GM19468 (cell line): Measurements from ENCODE around the gene ALDH7A1.
"Not testable (repeated sequence)": the region's sequence is repeated elsewhere in the genome, so short reads cannot be mapped to it uniquely, and the experiment has no call there.

ENCODE experiments used
- ATAC-seq: cut with Tn5 transposase; IDR thresholded peaks from one replicate; pipeline ENCODE4 v1.9.1; 2021; ENCODE audit warnings: mild to moderate bottlenecking, moderate library complexity, moderate number of reproducible peaks; ENCODE audit not compliant: unreplicated experiment; ENCODE audit errors: extremely low read depth

Gene ALDH7A1

DNA sequence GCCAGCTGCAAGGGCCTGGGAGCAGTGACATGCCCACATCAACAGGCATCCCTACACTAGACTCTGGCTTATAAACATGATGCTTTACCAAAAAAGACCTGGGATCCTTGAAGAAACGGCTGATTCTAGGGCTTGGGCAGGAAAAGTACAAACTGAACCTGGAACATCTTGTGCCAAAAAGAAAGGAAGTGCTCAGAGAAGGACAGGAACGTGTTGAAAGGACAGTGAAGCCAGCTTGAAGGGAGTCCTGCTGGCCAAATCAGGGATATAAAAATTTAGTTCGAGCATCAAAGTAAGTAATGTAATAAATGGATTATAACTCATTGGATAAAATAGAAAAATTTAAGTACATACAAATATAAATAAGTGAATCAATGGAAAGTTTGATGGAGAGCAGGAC lies 58.1 kb downstream of the ALDH7A1 start:
- ATAC-seq, result no peak

DNA sequence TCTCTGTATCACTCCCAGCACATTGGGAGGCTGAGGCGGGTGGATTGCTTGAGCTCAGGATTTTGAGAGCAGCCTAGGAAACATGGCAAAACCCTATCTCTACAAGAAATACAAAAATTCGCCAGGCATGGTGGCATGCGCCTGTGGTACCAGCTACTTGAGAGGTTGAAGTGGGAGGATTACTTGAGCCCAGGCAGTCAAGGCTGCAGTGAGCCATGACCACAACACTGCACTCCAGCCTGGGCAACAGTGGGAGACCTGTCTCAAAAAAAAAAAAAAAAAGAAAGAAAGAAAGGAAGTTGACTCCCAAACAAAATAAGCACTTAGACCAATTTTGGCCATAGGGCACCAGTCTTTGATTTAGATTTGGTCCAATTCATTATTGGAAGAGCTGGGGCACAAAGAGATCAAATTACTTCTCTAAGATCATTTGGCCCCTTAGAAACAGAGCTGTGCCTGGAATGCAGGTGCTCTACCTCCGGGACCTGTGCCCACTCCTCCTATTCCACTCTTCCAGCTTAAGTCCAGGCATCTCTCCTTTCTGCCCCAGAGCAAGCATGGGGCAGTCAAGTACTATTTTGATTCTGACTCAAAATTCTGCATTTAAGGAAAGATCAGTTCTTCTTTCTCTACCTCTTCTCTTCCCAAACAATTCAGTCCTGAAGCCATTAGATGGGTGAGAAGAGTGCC lies 59.0 kb downstream of the ALDH7A1 start:
- ATAC-seq, result no peak

DNA sequence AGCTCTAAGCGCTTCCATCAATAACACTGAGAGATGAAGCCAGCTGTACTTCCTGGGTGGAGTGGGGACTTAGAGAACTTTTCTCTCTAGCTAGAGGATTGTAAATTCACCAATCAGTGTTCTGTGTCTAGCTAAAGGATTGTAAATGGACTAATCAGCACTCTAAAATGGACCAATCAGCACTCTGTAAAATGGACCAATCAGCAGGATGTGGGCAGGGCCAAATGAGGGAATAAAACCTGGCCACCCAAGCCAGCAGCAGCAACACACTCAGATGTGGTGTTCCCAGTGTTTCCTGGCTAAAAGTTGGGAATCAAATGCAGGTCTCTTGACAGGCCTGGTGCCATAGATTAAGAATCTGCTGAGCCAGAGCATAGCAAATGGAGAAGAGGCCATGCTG lies 60.5 kb downstream of the ALDH7A1 start:
- ATAC-seq, result no peak

DNA sequence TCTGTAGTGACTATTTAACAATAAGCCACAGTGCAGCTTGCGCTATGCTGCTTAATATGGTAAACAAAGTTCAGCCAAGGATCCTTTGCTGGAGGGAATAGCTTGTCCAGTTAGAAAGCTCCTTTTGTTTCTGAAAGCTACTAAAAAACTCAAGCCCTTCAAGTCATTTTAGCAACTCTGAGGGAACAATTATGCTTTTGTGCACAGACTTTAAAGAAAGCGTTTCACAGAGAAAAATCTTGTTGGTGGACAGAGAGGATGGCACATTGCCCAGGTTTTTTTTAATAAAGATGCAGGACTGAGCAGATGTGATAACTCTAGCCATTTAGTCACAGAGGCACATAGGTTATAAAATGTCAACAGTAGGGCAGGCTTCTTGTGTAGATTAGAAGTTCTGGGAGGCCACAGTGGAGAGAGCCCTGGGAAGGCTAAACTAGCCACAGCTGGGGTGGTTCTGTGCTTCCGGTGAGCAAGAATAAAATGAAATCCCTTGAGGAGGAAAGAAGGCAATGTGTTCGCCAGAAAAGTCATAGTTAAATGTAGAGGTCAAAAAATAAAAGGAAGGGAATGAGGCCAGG lies 63.4 kb downstream of the ALDH7A1 start:
- ATAC-seq, result no peak

DNA sequence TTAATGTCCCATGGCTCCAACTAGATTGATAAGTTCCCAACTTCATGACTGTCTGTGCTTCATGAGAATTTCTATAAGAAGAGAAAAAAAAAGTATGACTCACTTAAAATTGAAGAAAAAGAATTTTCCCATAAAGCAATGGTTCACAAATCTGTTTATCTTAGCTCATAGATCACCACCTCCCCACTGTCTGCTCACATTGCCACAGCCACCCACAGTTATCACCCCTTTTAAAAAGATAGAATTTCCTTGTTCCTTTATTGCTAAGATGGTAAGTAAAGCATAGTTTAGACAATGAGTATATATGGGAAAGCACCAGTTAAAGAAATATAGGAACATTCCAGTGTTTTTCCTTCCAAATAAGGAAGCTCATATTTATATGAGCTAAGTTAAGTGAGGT lies 67.1 kb downstream of the ALDH7A1 start:
- ATAC-seq, result no peak

DNA sequence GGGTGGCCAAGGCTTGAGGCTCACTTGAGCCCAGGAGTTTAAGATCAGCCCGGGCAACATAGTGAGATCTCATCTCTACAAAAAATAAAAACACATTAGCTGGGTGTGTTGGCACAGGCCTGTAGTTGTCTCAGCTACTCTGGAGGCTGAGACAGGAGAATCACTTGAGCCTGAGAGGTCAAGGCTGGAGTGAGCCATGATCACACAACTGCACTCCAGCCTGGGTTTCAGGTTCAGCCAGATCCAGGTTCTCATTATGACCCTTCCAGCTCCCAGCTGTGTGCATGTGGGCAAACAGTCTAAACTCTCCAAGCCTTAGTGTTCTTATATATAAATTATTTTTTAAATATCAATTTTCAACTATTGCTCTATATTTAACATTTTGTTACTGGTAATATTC lies 67.9 kb downstream of the ALDH7A1 start:
- no peak for ATAC-seq

DNA sequence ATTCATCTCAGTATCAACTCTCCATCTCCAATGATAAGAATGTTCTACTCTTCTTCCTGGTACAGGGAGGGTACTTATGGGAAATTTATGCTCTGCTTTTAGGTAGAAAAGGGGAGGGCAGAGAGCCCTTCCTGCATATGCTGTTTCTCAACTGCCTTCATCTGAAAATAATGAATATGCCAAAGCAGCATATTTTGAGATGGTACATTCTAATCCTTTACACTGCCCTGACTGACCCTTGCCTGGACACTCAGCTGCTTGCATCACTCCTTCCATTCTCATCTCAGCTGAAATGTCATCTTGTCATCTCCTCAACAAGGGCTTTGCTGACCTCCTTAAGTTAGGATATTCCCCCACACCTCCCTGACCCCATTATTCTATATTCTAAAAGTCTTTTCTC lies 68.5 kb downstream of the ALDH7A1 start:
- no peak for ATAC-seq

DNA sequence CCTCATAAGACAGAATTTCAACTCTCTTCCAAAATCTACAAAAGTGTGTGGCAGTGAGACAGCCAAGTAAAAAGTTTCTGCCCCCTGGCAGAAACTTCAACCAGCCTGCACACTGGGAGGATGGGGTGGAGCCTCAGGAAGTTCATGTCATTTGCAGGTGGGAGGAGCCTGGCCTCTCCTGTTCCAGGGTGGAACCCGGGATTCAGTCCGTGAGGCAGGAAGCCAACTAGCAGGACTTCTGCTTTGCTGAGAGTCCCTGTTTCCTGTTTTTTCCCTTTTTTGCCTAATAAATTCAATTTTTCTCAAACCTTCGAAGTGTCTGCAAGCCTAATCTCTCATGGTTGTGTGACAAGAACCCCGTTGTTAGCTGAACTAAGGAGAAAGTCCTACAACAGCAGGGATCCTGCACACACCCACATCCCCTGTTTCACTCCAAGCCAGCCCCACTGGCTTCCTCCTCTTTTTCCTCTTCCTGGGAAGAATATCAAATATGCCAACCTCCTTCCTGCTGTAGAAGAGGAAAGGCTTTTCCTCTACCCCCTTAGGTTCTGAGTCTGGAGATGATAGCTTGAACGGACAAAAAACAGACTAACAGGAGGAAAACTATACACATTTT lies 69.3 kb downstream of the ALDH7A1 start:
- no peak for ATAC-seq

DNA sequence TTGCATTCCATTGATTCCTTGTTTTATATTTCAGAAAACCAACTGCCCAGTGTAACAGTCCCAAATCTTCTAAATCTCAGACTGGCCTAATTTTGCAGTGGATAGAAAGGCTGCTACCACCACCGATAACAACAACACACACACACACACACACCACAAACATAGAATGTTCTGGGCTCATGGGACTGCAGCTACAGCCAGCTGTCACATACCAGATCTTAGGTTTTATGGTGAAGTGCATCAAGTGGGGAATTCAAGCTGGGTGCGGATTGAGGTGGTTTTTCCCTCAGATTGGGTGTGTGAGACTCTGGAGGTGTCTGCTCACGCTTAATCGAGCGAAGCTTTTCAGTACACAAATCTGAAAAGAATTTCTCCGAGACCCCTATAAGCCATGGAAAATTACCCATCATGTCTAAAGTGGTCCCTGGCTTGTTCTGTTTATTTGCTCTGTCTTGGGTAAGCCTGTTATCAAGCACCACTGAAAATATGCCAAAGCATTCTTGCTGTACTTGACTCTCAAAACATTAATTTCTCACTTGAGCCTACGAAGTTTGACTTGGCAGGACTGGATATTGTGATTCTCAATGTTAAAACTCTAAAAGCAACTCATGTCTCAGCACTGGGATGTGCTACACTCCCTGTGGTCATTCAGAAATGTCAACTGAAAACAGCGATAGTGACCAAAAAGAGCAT lies 71.1 kb downstream of the ALDH7A1 start:
- ATAC-seq, result no peak

DNA sequence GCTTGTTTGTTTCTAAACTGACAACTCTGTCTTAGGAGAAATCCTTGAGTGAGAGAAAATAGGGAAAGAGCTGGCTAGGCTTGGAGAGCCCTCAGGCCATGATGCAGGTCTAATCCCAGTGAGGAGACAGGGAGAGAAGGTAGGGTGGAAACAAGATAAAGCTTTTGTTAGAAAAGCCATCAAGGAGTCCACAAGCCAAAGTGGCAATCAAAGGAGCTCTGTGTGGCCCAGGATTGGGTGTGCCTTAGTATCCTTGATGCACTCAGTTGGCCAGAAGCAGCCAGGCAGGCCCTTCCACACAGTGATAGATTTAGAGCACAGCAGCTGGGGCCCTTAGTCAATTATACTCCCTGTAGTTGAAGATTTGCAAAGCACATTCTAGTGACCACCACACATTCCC lies 73.9 kb downstream of the ALDH7A1 start:
- no peak for ATAC-seq

DNA sequence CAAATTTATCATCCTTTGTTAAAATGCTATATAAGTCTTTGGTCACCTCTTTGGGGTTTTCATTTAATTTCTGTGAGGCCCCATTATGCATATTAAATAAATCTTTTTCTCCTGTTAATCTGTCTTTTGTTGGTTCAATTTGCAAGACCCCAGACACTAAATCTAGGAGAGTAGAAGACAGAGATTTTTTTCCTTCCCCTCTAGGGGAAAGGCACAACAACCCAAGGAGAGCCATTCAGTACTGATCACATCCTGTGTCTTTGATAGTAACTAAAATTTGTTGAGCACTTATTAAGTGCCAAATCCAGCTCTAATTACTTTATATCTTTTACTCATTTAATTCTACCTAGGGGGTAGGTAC lies 74.4 kb downstream of the ALDH7A1 start:
- no peak for ATAC-seq

DNA sequence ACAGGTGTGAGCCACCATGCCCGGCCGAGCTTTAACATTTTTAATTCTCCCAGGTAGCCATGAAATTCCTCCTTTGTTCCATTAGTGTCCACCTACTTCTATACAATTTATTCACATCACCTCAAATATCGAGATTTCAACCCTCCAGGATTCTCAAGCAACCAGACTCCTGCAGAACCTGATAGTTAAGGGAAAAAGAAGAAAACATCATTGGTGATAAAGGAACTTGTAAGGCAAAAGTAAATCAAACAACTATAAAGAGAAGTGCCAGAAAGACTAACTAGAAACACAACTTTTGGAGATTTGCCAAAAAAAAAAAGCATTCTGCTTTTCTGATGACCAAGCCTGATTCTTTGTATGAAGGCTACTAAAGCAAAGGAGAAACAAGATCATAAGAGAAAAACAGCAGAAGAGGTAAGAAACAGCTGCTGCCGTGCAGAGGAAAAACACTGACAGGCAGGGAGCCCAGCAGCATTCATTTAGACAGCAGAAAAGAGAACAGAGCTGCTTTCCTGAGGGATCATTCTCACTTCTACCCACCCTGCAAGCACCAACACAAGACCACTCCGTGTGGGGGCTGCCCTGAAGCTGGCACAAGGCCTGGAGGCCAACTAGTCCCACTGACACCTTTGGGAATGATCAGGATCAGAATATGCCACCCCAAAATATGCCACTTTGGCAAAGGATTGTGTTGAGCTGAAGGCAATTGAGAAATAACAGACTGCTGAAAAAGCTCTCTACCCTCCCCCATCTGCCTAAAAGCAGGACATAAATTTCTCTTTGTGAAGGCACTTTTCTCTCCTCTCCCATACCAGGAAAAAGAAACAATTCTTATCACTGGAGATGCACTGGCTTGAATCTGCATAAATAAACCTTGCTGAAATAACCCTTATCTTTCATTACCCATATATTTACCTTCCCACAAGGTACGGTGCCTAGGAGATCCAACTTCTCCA lies 75.1 kb downstream of the ALDH7A1 start:
- no peak for ATAC-seq

DNA sequence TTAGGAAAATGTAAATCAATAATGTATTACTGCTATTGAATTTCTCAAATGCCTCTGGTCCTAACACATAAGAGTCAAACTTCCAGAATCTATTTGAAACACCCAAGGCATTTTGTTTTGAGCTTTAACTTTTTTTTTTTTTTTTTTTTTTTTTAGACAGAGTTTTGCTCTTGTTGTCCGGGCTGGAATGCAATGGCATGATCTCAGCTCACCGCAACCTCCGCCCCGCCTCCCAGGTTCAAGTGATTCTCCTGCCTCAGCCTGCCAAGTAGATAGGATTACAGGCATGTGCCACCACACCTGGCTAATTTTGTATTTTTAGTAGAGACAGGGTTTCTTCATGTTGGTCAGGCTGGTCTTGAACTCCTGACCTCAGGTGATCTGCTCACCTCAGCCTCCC lies 75.8 kb downstream of the ALDH7A1 start:
- not testable (repeated sequence) for ATAC-seq

DNA sequence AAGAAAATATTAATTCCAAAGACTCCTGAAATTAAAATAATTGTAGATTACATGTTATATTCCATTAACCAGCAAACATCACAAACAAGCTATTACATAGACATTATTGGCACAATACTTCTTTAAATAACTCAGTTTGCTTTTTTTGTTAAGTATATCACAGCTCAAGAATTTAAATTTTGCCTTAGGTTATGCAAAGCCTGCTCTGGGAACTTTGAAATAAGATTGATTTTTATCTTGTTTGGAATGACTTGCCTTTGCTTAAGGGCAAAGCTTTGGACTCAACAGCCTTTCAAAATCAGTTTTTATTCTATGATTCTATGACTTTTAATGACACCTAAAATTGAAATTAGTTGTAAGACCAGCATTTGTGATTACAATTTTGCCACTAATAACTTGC lies 78.2 kb downstream of the ALDH7A1 start:
- ATAC-seq, result no peak

DNA sequence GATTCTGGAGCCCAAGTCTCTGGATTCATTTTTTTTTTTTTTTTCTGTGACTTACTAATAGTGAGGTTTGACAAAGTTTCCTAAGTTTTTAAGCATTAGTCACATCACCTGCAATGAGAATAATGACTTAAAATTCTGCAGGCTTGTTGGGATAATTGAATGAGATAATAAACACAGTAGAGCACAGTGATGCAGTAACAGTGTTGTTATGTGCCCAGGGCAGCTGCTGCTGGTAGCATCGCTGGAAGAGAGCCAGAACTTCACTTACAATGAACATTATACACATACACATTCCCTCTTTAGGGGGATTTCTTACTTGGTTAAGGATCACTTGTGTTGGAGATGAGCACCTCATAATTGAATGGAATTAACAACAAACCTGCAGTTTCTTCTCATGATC lies 78.9 kb downstream of the ALDH7A1 start:
- no peak for ATAC-seq

DNA sequence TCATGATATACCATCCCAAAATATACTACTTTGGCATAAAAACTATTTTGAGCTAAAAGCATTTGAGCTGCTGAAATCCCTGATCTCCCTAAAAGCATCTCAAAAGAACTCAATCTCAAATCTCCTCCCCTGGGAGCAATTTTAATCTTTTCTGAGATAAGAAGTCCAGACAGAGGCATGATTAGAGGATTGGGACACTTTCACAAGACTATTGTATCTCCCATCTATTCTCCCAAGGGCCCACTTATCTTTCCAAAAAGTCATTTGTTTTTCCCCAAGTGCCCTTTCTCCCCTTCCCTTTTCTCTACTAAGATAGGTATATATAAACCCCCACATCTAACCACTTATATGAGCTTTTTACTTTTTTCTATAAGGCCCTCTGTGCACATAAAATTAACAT lies 79.7 kb downstream of the ALDH7A1 start:
- no peak for ATAC-seq

DNA sequence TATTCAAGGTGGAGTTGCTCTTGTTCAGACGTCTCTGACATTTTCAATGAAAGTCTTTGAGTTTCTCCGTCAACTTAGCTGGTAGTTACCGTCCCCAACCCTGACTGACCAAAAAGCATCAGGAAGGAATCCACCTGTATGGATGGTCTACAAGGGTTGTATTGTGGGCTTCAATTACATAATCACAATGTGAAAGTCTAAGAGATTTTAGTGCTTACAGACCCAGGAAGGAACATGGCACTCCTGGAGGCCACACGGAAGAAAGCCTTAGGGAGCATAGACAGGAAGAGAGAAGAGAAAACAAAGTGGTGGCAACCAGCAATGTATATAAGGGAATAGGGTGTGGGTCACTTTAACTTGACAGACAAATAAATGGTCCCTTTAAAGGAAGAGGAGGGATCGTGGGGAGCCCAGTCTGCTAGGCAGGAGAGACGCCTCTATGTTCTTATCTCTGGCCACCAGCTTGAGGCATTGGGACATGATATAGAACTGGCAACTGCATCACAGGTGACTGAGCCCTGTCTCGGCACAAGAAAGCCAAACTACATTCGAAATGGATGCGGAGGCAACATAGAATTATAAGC lies 80.4 kb downstream of the ALDH7A1 start:
- no peak for ATAC-seq

DNA sequence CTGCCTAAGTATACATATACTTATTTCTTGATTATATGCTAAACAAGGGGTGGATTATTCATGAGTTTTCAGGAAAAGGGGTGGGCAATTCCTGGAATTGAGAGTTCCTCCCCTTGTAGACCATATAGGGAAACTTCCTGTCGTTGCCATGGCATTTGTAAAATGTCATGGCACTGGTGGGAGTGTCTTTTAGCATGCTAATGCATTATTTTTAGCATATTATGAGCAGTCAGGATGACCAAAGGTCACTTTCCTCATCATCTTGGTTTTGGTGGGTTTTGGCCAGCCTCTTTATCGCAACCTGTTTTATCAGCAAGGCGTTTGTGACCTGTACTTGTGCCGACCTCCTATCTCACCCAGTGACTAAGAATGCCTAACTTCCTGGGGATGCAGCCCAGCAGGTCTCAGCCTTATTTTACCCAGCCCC lies 80.9 kb downstream of the ALDH7A1 start:
- ATAC-seq, result no peak

DNA sequence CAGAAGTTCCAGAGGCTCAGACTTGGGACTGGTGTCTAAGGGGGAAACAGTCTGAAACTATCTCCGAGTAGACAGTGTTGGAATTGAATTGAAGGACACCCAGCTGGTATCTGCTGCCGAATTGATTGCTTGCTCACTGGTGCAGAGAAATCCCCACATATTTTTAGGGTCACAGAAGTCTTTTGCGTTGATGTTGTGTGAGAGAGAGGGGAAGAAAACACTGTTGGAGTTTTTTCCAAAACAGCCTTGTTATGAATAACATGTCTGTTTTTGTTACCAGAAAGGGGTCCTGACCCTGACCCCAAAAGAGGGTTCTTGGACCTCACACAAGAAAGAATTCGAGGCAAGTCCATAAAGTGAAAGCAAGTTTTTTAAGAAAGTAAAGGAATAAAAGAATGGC lies 81.3 kb downstream of the ALDH7A1 start:
- no peak for ATAC-seq

DNA sequence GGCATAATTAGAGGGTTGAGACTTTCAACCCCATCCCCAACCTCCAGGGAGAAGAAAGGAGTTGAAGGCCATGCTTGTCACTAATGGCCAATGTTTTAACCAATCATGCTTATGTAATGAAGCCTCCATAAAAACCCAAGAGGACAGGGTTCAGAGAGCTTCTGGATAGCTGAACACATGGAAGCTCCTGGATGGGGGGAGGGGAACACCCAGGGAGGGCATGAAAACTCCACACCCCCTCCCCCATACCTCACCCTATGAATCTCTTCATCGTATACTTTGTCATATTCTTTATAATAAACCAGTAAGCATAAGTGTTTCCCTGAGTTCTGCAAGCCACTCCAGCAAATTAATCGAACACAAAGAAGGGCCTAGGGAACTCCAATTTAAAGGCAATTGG lies 81.7 kb downstream of the ALDH7A1 start:
- ATAC-seq, result no peak
